Psoas muscle (tissue), 8 donors: Measurements from ENCODE around the gene COL13A1. TPM values are rescaled to one million over a fixed set of nuclear protein-coding genes. Genes with fewer than 3 reads are reported as not detected.

ENCODE experiments used
- ATAC-seq, 4 donors: fragments of 200-7000 bp; cut with Tn5 transposase; one replicate each; pipeline ENCODE4 v1.9.1; 2020; ENCODE audit warnings: moderate library complexity in 3 of 4, mild to moderate bottlenecking in 2 of 4
- DNase-seq, 2 donors: peaks; one replicate each; pipeline ENCODE4 v3.0.0-alpha.2; 2020
- H3K27ac ChIP-seq: fragments of 200-600 bp; one replicate; pipeline ENCODE4 v1.8.0; 2022
- H3K27me3 ChIP-seq, 3 donors: fragments of 200-600 bp in 1 of 3; one replicate each; pipeline versions ENCODE4 v1.6.1 to v1.8.0; 2013 to 2022; ENCODE audit warnings: low read length in 2 of 3, mild to moderate bottlenecking in 2 of 3, moderate library complexity in 1 of 3; ENCODE audit not compliant: insufficient read depth in 3 of 3
- H3K36me3 ChIP-seq, 2 donors: fragments of 200-600 bp in 1 of 2; one replicate each; pipeline versions ENCODE4 v1.6.1 to v1.8.0; 2013 to 2022; ENCODE audit warnings: low read depth in 1 of 2, mild to moderate bottlenecking in 1 of 2, moderate library complexity in 1 of 2; ENCODE audit not compliant: insufficient read depth in 1 of 2
- H3K4me1 ChIP-seq: fragments of 200-600 bp; one replicate; pipeline ENCODE4 v1.8.0; 2022
- H3K4me3 ChIP-seq: fragments of 200-600 bp; one replicate; pipeline ENCODE4 v1.8.0; 2022; ENCODE audit warnings: mild to moderate bottlenecking
- H3K9me3 ChIP-seq: fragments of 200-600 bp; one replicate; pipeline ENCODE4 v1.8.0; 2022
- CTCF ChIP-seq: fragments of 200-600 bp; IDR thresholded peaks from one replicate; pipeline ENCODE4 v1.8.0; 2022; ENCODE audit warnings: antibody characterized with exemption
- WGBS, 3 donors: extraction: QIAGEN DNeasy Blood & Tissue Kit; methylation state at CpG; one replicate each; pipeline versions ENCODE4 v1.1.6 to v1.1.7; 2013; 5-methylcytosine and 5-hydroxymethylcytosine counted together
- intact Hi-C, 2 donors: fragments of 100-400 bp; cut with DNase I; formaldehyde crosslinking; loops; one replicate each; pipeline versions ENCODE4 v1.11.0 to v1.14.2; 2022
- polyA plus RNA-seq, 3 donors: library from polyadenylated mRNA; stranded (reverse); fragments of 200-250 nt; gene quantifications; one replicate each; pipeline ENCODE4 v1.2.3, GENCODE V29; 2013
- total RNA-seq, 4 donors: library from RNA; stranded (reverse); fragmentation: NEBNext Ultra II Directional in 2 of 4; extraction: Animal tissue kit (Norgen Biotek cat#: 25700) in 2 of 4; gene quantifications; one replicate each; pipeline versions ENCODE4 v1.2.1 to v1.2.4, GENCODE V29; 2021 to 2023
- donor health status: healthy with polysubstance abuse.
- donor health status: DM: no; HTN: no; CAD: no; lungs with moderate emphysema.
- donor health status: Bipolar disorder and iron deficiency.
- donor health status: healthy.
- donor health status: DM: yes; HTN: yes; CAD: no.
- donor health status: DM: no; HTN: no; CAD: no.
- donor health status: DM: no; HTN: no; CAD: no.
- donor health status: DM: yes; HTN: yes; CAD: no.

COL13A1 gene
- total and polyA plus RNA-seq, 7 donors: 0.35 to 10.7 (median 2.6) TPM

GRCh38 chr10:69828144-69828870 lies 26.6 kb downstream of the COL13A1 start:
- Histone ChIP-seq H3K9me3 (no peaks in the 10 kb centered on the region), H3K27me3 (no peaks in the 10 kb centered on the region), H3K4me1 (no peaks in the 10 kb centered on the region), H3K4me3 (no peak overlapping the region), H3K27ac (no peak overlapping the region), H3K36me3 (peaks cover 0 to 6% of the 10 kb centered on the region in 2 donors)
- TF ChIP-seq CTCF: no peak
- 72 to 87% (median 80%) methylated on average over 9 of the region's 9 CpGs for WGBS, 3 donors
- intact Hi-C loops: no loop called here
- ATAC-seq: no peak
- DNase-seq: no peak

- 62 to 69% (median 66%) methylated on average over 8 of the region's 8 CpGs for WGBS, 3 donors
- Histone ChIP-seq H3K4me1 (peaks cover 3% of the 10 kb centered on the region), H3K36me3 (no peaks in the 10 kb centered on the region), H3K27ac (no peak overlapping the region), H3K9me3 (no peaks in the 10 kb centered on the region), H3K27me3 (no peaks in the 10 kb centered on the region), H3K4me3 (no peak overlapping the region)
- TF ChIP-seq CTCF: no peak
- ATAC-seq (no peak), DNase-seq (no peak)
- intact Hi-C loops: no loop called here
These were observed 28.1 kb downstream of the COL13A1 start for GRCh38 chr10:69829775-69830174.

GRCh38 chr10:69831231-69831855 lies 29.6 kb downstream of the COL13A1 start:
- 73 to 79% (median 77%) methylated on average over 5 of the region's 5 CpGs for WGBS, 3 donors
- H3K27me3 ChIP-seq: no peaks in the 10 kb centered on the region
- H3K36me3 ChIP-seq: no peaks in the 10 kb centered on the region
- no peak overlapping the region for H3K27ac ChIP-seq
- TF ChIP-seq CTCF: no peak
- ATAC-seq: peak; percentile 42 to 71 (median 47)
- no peak overlapping the region for H3K4me3 ChIP-seq
- no peaks in the 10 kb centered on the region for H3K9me3 ChIP-seq
- DNase-seq: no peak
- intact Hi-C loops: no loop called here
- H3K4me1 ChIP-seq: peaks cover 3% of the 10 kb centered on the region

- no peak for TF ChIP-seq CTCF
- Histone ChIP-seq H3K27me3 (no peaks in the 10 kb centered on the region), H3K4me3 (no peak overlapping the region), H3K27ac (no peak overlapping the region), H3K9me3 (no peaks in the 10 kb centered on the region), H3K36me3 (no peaks in the 10 kb centered on the region), H3K4me1 (peaks cover 17% of the 10 kb centered on the region)
- DNase-seq (no peak), ATAC-seq (no peak)
- intact Hi-C loops: no loop called here
- WGBS, 3 donors: 87 to 92% (median 91%) methylated on average over 6 of the region's 6 CpGs
These were observed 33.5 kb downstream of the COL13A1 start for GRCh38 chr10:69835233-69835632.
